H9 (cell line): Measurements from ENCODE around the gene LRRK1. TPM values are rescaled to one million over a fixed set of nuclear protein-coding genes. Genes with fewer than 3 reads are reported as not detected.

Source experiments
- DNase-seq: peaks from one replicate; pipeline ENCODE4 v3.0.0-alpha.2; 2017
- H2AFZ ChIP-seq: one replicate; pipeline ENCODE4 v1.6.1; 2013; ENCODE audit warnings: mild to moderate bottlenecking, low read length, control low read depth, moderate library complexity
- H2AK5ac ChIP-seq: 2 replicates; pipeline ENCODE4 v1.6.1; 2013; ENCODE audit warnings: low read length, control low read depth, mixed read lengths; ENCODE audit not compliant: insufficient read length
- H2BK120ac ChIP-seq: one replicate; pipeline ENCODE4 v1.6.1; 2013; ENCODE audit warnings: low read depth, mild to moderate bottlenecking, low read length, control low read depth, inconsistent platforms; ENCODE audit not compliant: poor library complexity, severe bottlenecking
- H2BK12ac ChIP-seq: 2 replicates; pipeline ENCODE4 v1.6.1; 2013; ENCODE audit warnings: low read length, control low read depth, mixed read lengths, low read depth; ENCODE audit not compliant: insufficient read length
- H2BK15ac ChIP-seq: 2 replicates; pipeline ENCODE4 v1.6.1; 2013; ENCODE audit warnings: low read depth, low read length, control low read depth
- H2BK20ac ChIP-seq: one replicate; pipeline ENCODE4 v1.6.1; 2013; ENCODE audit warnings: low read depth, mild to moderate bottlenecking, low read length, control low read depth, inconsistent platforms; ENCODE audit not compliant: poor library complexity, severe bottlenecking
- H2BK5ac ChIP-seq: 2 replicates; pipeline ENCODE4 v1.6.1; 2013; ENCODE audit warnings: low read length, control low read depth, mixed read lengths; ENCODE audit not compliant: insufficient read length
- H3K14ac ChIP-seq: 2 replicates; pipeline ENCODE4 v1.6.1; 2013; ENCODE audit warnings: low read length, control low read depth; ENCODE audit not compliant: insufficient read depth
- H3K18ac ChIP-seq: 2 replicates; pipeline ENCODE4 v1.6.1; 2013; ENCODE audit warnings: low read depth, mild to moderate bottlenecking, mixed read lengths, low read length, control low read depth; ENCODE audit not compliant: insufficient read length
- H3K23ac ChIP-seq: 2 replicates; pipeline ENCODE4 v1.6.1; 2013; ENCODE audit warnings: low read length, control low read depth, mixed read lengths, low read depth; ENCODE audit not compliant: insufficient read length
- H3K23me2 ChIP-seq: 2 replicates; pipeline ENCODE4 v1.6.1; 2013; ENCODE audit warnings: low read depth, mild to moderate bottlenecking, mixed read lengths, low read length, control low read depth; ENCODE audit not compliant: insufficient read length, poor library complexity, severe bottlenecking
- H3K27ac ChIP-seq: 2 replicates; pipeline ENCODE4 v1.5.1; 2013; ENCODE audit warnings: low read length, control low read depth, mixed read lengths, low read depth; ENCODE audit not compliant: insufficient read length
- H3K27me3 ChIP-seq: 2 replicates; pipeline ENCODE4 v1.6.1; 2013; ENCODE audit warnings: low read length, control low read depth, inconsistent platforms; ENCODE audit not compliant: insufficient read depth
- H3K4ac ChIP-seq: 2 replicates; pipeline ENCODE4 v1.6.1; 2013; ENCODE audit warnings: low read depth, mild to moderate bottlenecking, control low read depth, inconsistent platforms, low read length, moderate library complexity
- H3K4me1 ChIP-seq: 2 replicates; pipeline ENCODE4 v1.6.1; 2013; ENCODE audit warnings: low read length, control low read depth, inconsistent platforms; ENCODE audit not compliant: insufficient read depth
- H3K4me2 ChIP-seq: 2 replicates; pipeline ENCODE4 v1.6.1; 2013; ENCODE audit warnings: low read length, control low read depth, mixed read lengths; ENCODE audit not compliant: insufficient read length, insufficient read depth
- H3K56ac ChIP-seq: 2 replicates; pipeline ENCODE4 v1.6.1; 2013; ENCODE audit warnings: low read depth, mild to moderate bottlenecking, mixed read lengths, low read length, control low read depth; ENCODE audit not compliant: insufficient read length
- H3K79me1 ChIP-seq: 2 replicates; pipeline ENCODE4 v1.6.1; 2013; ENCODE audit warnings: low read depth, mild to moderate bottlenecking, moderate library complexity, low read length, control low read depth, inconsistent platforms; ENCODE audit not compliant: insufficient read depth, poor library complexity, severe bottlenecking
- H3K79me2 ChIP-seq: 2 replicates; pipeline ENCODE4 v1.6.1; 2013; ENCODE audit warnings: low read length, control low read depth, inconsistent platforms; ENCODE audit not compliant: insufficient read depth
- H3K9ac ChIP-seq: 2 replicates; pipeline ENCODE4 v1.6.1; 2013; ENCODE audit warnings: low read length, control low read depth, mixed read lengths; ENCODE audit not compliant: insufficient read length; ENCODE audit errors: extremely low read depth
- H3K9me3 ChIP-seq: one replicate; pipeline ENCODE4 v1.6.1; 2013; ENCODE audit warnings: low read depth, low read length, inconsistent platforms; ENCODE audit not compliant: control insufficient read depth
- H3T11ph ChIP-seq: one replicate; pipeline ENCODE4 v1.6.1; 2013; ENCODE audit warnings: mild to moderate bottlenecking, low read length, control low read depth, inconsistent platforms
- H4K20me1 ChIP-seq: one replicate; pipeline ENCODE4 v1.6.1; 2013; ENCODE audit not compliant: control insufficient read depth, insufficient read length, insufficient read depth
- H4K5ac ChIP-seq: 2 replicates; pipeline ENCODE4 v1.6.1; 2013; ENCODE audit warnings: low read depth, mild to moderate bottlenecking, mixed read lengths, low read length, control low read depth; ENCODE audit not compliant: insufficient read length
- H4K8ac ChIP-seq: replicated peaks from 2 replicates; pipeline ENCODE4 v1.6.1; 2013; ENCODE audit warnings: low read length, control low read depth, mixed read lengths, low read depth; ENCODE audit not compliant: insufficient read length
- H4K91ac ChIP-seq: 2 replicates; pipeline ENCODE4 v1.6.1; 2013; ENCODE audit warnings: low read depth, mild to moderate bottlenecking, moderate library complexity, mixed read lengths, low read length, control low read depth; ENCODE audit not compliant: insufficient read length
- H3K27ac Mint-ChIP-seq, 3 experiments: 2 replicates in 2 of 3; 3 replicates in 1 of 3; pipeline ENCODE4 v1.8.0; 2020 to 2021; ENCODE audit warnings: mixed read lengths in 3 of 3, mild to moderate bottlenecking in 1 of 3, moderate library complexity in 1 of 3
- H3K27me3 Mint-ChIP-seq: 2 replicates; pipeline ENCODE4 v1.8.0; 2021; ENCODE audit warnings: low read depth, mild to moderate bottlenecking, moderate library complexity, mixed read lengths
- H3K36me3 Mint-ChIP-seq, 3 experiments: 2 replicates in 2 of 3; 3 replicates in 1 of 3; pipeline ENCODE4 v1.8.0; 2020 to 2021; ENCODE audit warnings: low read depth in 3 of 3, mixed read lengths in 3 of 3; ENCODE audit not compliant: insufficient read depth in 1 of 3
- H3K4me1 Mint-ChIP-seq, 2 experiments: 2 replicates each; pipeline ENCODE4 v1.8.0; 2020; ENCODE audit warnings: mixed read lengths in 2 of 2
- H3K4me3 Mint-ChIP-seq, 2 experiments: 2 replicates in 1 of 2; 3 replicates in 1 of 2; pipeline ENCODE4 v1.8.0; 2020 to 2021; ENCODE audit warnings: mild to moderate bottlenecking in 2 of 2, mixed read lengths in 2 of 2, moderate library complexity in 1 of 2
- H3K9me3 Mint-ChIP-seq, 2 experiments: 2 replicates in 1 of 2; 3 replicates in 1 of 2; pipeline ENCODE4 v1.8.0; 2020; ENCODE audit warnings: mild to moderate bottlenecking in 2 of 2, mixed read lengths in 2 of 2, moderate library complexity in 1 of 2
- CTCF ChIP-seq: fragments of 200-600 bp; sonication (generic); conservative IDR thresholded peaks from 3 replicates; pipeline ENCODE4 v1.8.0; 2021; ENCODE audit warnings: antibody characterized with exemption, mild to moderate bottlenecking
- WGBS: extraction: QIAGEN DNeasy Blood & Tissue Kit; methylation state at CpG from one replicate; pipeline ENCODE4 v1.1.7; 2013; ENCODE audit warnings: missing lambda C conversion rate, low lambda C conversion rate, mixed read lengths; ENCODE audit not compliant: insufficient read length; ENCODE audit errors: extremely low coverage; 5-methylcytosine and 5-hydroxymethylcytosine counted together
- total RNA-seq: library from RNA; stranded (reverse); gene quantifications from 2 replicates; pipeline ENCODE4 v1.2.1, GENCODE V29; 2021

LRRK1 gene
- total RNA-seq, 1 experiment from 2014 or later: 4.0 TPM

- no peaks in the 10 kb centered on the region for H3K79me1 ChIP-seq
- no peaks in the 10 kb centered on the region for H3K9me3 ChIP-seq
- no peak for TF ChIP-seq CTCF
- no peak overlapping the region for H3K23ac ChIP-seq
- no peak overlapping the region for H4K8ac ChIP-seq
- H3K4me2 ChIP-seq: no peak overlapping the region
- H3K4me1 Mint-ChIP-seq: peaks cover 2 to 3% of the 10 kb centered on the region in 2 experiments; a peak in 2 of 4 replicates
- no peak overlapping the region for H3K4me3 Mint-ChIP-seq
- H3K27ac Mint-ChIP-seq: peak overlapping the region in 1 of 3 experiments; percentile 13; a peak in 1 of 7 replicates
- peak; percentile 20 for DNase-seq
- H3K23me2 ChIP-seq: no peaks in the 10 kb centered on the region
- no peaks in the 10 kb centered on the region; a peak in 1 of 7 replicates for H3K36me3 Mint-ChIP-seq
- no peak overlapping the region for H2BK15ac ChIP-seq
- WGBS: no CpG with 5 or more reads among the region's 13 CpGs
- H2BK5ac ChIP-seq: no peak overlapping the region
- no peak overlapping the region for H3K9ac ChIP-seq
- H2AFZ ChIP-seq: no peak overlapping the region
- H3K79me2 ChIP-seq: no peaks in the 10 kb centered on the region
- no peak overlapping the region for H3K4ac ChIP-seq
- no peak overlapping the region for H3K56ac ChIP-seq
- no peak overlapping the region for H3K27ac ChIP-seq
- H2BK120ac ChIP-seq: no peak overlapping the region
- no peak overlapping the region for H3K14ac ChIP-seq
- no peaks in the 10 kb centered on the region for H3K9me3 Mint-ChIP-seq
- no peak overlapping the region for H3K18ac ChIP-seq
- H3T11ph ChIP-seq: no peak overlapping the region
- no peak overlapping the region for H4K91ac ChIP-seq
- H2AK5ac ChIP-seq: no peak overlapping the region
- no peaks in the 10 kb centered on the region for H3K27me3 ChIP-seq
- peaks cover 7% of the 10 kb centered on the region for H3K27me3 Mint-ChIP-seq
- no peak overlapping the region for H2BK20ac ChIP-seq
- no peaks in the 10 kb centered on the region; the same call in 1 of the 2 replicates for H3K4me1 ChIP-seq
- H4K20me1 ChIP-seq: no peaks in the 10 kb centered on the region
- H2BK12ac ChIP-seq: no peak overlapping the region
- H4K5ac ChIP-seq: no peak overlapping the region
Measured at GRCh38 chr15:101027920-101028319, 108.8 kb downstream of the LRRK1 start.
